NCI-H82 (cell line): Measurements from ENCODE around the gene COL4A2.

ENCODE experiments used
- DNase-seq: peaks from one replicate; lab custom pipeline; 2025; lab: John Stamatoyannopoulos, UW

The COL4A2 gene

DNA sequence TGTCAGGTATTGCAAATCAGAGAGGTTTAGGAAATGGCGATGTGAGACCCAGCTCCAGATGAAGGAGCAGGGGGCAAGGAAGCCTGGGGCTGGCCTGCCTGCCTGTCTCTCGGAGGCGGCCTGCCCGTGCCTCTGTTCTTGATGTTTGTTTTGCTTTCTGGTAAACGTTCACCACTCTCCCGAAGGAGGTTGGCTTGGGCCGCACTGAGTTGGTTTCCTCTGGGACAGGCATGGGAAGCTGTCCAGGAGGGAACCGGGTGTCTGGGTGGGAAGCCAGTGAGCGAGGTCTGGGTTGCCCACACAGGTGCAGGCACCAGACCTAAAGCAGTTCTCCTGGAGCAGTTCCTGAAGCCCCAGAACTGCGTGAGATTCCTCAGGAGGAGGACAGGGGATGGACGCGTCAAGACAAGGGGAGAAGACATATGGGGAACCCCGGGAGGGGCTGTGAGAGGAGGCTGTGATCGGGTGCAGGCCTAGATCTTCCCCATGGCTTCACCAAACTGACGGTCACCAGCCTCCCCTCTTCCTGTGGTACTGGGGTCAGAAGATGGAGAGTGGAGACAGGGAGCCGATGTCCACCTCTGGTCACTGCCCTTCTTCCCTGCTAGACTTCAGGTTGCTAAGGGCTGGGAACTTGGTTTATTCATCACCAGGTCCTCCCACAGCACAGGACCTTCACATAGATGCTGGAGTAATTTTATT is 15.2 kb downstream of the COL4A2 start:
- DNase-seq = no peak

DNA sequence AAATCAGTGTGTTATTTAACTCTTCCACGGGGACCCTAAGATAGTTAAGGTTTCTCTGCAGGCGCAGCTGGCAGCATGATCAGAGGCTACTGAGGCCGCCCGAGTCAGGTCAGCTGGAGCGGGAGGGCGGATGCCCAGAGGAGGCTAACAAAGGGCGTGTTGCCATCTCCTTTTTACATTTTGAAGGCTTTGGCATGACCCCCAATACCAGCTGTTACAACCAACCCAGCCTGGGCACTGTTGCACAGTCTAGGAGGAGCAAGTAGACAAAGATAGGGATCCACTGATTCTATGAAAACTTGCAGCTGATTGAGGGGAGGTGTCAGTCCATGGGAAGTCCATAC is 15.7 kb downstream of the COL4A2 start:
- no peak for DNase-seq

DNA sequence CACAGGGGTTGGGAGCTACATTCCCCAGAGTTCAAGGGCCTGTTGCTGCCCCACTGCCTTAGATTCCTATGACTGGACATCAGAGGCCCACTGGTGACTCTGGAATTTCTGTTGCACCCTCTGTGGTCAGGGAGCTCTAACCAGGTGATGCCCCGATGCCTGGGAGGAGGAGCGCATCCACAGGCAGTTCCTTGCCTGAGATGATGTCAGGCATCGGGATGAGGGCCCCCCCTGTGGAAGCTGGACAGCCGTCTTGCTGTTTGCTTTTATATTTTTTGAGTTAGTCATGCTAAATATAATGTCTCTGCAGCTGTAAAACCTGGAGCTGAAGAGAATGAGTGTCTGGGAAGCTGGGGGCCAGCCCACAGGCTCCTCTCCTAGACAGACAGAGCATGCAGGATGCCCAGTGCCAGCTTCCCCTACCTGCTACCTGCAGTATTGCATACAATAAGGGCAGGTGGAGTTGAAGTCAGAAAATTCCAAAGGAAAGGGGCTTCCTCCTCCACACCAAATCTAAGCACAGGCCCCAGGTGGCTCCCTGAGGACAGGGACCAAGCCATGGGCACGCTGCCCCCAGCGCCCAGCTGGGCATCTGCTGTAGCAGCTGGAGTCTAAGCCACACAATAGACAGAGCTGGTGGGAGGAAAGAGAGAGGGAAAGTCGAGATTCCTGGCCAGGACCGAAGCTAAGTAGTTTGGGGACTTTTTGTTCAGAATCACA is 16.2 kb downstream of the COL4A2 start:
- DNase-seq = no peak

DNA sequence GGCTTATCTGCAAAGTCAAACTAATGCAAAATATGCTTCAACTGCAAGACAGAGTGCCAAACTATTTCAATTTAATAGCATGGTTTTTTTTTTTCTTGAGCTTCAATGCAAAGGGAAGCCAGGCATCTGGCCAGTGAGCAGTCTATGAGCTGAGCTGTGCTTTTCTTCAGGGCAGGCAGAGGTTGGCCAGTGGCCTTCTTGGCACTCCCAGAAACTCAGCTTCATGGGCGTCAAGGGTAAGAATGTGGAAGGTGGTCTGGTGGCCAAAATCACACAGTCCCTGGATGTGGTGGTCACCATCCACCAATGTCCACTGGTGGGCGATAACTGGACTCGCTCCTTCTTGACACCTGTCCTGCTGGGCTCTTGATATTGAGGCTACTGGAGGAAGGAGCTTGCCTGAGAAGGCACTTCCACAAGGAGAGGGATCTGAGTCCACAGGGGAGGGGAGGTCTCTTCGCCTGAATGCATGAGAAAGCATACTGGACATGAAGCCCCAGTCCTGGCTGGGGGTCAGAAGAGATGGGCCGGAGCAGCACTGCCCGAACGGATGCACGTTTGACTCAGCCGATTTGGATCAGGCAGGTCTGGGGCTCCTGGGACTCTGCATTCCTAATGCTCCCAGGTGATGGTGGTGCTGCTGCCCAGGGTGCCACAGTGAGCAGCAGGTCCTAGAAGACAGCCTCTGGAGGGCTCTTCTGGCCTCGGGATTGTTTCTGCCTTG is 17.1 kb downstream of the COL4A2 start:
- no peak for DNase-seq

DNA sequence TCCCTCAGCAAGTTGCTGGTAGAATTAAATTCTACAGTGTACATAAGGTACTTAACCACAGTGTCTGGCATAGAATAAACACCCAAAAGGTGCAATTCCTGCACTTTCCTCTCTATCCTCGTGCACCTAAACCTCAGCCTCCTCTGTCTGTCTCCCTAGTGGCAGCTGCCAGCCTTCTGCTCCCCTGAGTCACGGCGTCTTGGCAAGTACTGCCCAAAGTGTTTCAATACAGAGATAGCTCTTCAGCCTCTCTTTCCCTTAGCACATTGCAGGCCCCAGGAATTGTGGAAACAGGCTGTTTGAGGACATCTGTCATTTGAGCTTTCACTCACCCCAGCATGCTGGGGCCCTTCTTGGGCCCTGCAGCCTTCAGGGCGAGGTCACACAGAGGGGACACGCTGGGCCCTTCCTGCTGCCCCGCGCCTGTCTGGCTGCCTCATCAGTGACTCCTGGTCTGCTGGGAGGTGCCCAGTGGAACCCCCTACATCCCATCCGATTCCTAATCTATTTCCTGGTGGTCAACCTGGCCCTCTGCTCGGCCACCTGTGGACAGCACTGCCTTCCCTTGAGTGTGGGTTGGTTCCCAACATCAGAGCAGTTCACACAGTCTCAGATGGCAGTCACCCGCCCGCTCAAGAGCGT is 19.3 kb downstream of the COL4A2 start:
- no peak for DNase-seq

DNA sequence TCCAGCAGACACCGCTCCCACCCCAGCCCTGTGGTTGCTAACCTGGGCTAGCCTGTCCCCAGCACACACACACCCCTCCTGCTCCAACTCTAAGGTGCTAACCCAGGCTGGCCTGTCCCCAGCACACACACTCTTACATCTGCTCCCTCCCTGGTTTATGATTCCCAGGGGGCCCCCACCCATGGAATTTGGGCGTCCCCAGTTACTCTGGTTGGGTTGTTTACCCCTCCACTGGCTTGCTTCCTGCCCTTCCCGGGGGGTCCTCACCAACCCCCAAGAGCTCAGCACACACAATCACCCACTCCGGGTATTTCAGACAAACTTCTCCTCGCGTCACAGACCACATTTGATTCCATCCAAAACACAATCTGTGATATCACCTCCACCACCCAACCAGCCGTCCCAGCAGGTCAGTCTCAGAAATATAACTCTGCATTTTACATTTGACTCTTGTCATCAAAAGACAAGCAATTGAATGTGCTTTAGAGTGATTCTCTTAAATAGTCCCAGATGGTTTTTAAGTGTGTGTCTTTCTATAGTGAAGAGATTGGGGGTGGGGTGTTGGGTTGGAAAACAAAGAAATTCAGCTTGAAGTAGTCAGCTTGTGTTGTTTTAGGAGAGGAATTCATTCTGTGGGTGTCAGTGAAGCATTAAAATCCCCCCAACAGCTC is 20.1 kb downstream of the COL4A2 start:
- no peak for DNase-seq

DNA sequence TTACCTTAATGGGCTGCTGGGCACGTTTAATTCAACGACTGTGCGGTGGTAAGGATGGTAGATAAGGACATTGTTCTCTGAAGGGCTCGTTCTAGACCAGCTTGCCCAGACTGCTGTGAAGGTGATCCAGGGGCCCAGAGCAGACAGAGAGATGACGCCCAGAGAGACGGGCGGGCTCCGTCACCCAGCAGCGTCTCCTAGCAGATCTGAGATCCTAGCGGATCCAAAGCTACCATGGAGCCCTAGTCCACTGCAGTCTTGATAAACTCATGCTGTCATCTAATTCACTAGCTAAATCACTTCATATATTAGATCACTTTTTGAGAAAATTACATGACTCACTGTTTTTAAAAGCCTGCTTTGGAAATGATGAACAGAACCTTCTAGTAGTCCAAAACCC is 21.5 kb downstream of the COL4A2 start:
- no peak for DNase-seq

DNA sequence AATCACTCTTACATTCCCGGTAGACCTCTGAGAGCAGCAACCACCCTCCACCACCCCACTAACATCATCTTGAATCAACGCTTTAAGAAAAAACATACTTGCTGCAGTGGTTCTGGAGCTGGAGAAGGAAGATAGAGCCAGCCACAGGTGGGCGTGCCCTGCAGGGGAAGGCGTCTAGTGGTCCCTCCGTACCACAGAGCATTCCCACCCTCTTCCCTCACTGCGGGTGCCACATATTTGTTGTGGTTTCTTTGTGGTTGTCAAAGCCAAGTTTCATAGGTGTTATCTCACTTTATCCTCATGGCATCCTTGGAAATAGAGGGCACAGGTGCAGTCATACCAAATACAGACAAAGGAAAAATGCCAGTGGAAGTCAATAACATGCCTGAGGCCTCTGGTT is 22.2 kb downstream of the COL4A2 start:
- DNase-seq = no peak

DNA sequence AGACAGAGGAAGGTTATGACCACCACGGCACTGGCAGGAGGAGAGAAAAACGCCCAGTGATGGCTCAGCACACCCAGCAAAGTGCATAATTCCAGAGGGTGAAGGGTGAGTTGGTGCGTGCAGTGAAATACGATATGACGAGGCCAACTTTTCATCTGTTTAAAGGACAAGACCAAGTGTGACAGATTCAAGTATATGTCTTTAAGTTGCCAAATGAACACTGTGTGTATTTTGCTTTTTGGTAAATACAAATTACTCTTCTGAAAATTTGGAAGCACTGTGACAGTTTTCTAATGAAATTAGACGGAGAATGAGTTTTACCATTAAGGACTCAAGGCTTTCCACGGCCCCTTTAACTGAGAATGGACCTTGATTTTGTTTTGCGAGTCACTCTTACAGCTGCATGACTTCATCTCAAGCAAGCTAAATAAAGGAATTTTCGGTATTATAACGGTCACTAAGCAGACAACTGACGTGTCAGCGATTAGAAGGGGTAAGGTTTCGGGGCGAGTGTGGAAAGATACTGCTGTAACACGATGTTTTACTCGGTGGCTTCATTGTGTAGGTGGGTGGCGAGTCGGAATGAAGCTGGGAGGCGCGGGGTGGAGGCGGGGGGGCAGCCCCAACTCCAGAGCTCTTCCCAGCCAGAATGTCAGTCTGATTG is 22.8 kb downstream of the COL4A2 start:
- no peak for DNase-seq

DNA sequence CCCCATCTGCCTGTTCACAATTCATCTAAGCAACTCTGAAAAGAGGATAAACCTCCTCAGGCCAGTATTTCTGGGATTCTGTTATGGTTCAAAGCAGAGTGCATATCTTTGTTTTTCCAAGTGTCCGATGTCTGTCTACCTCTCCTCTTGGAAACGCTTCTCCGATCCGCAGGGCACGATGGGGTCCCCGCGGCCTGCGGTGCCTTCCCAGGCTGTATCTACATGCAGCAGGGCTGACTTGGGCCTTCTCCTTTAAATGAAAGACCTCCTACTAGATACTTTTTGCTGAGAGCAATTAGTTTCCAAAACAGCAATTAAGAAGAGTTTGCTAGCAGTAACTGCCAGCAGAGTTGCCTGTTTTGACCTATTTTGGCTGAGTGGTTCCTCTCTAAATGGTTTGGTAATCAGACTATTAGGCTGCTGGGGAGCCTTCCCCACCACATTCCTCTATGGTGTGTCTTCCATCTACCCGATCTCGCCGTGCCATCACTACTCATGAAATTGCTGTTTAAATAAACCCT is 23.5 kb downstream of the COL4A2 start:
- no peak for DNase-seq

DNA sequence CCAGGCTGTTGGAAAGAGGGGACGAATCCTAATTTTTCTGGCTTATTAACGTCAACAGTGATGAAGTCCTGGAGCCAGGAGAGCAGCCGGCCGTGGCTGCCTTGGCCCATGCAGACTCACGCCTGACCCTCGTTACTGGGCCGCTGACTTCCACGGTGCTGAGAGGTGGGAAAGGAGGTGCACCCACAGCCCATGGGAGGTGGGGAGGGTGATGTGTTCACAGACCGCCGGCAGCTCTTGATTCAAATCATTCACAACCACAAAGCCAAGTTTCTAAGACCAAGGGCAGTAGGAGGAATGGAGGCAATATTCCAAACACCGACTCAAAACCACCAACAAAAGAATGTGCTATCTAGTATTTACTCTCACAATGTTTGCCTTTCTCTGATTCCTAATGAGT is 24.3 kb downstream of the COL4A2 start:
- no peak for DNase-seq

DNA sequence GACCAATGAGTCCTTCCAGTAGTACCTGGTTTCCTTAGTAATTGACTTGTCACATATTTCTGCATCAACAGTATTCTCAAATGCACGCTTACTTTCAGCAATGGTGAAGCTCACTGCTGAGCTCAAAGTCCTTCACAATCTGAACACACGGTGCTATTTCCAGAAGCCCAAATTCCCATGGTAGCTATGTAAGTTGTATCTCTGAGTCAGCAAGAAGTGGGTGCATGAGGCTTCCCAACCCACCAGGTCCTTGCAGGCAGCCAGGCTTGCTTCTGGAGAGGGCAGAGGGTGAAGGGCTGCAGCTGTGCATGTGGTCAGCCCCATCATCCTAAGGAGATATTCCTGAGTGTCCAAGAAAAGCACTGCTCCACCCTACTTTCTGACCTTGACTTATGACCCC is 25.7 kb downstream of the COL4A2 start:
- no peak for DNase-seq

DNA sequence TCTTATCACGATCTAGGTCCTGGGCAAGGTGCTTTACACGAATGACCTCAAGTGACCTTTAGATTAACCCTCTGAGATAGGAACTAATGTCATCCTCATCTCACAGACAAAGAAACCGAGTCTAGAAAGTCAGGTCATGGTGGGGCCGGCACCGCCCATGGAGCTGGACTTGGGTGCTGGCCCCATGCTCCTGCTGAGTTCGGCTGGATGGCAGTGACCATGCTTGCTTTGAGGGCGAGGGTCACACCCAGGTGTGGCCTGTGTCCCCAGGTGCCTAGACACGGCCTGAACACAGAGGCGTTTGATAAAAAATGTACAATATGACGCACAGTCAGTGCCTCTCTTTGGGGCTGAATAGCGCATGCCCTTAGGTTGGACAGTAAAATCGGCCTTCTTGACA is 26.8 kb downstream of the COL4A2 start:
- DNase-seq = no peak

DNA sequence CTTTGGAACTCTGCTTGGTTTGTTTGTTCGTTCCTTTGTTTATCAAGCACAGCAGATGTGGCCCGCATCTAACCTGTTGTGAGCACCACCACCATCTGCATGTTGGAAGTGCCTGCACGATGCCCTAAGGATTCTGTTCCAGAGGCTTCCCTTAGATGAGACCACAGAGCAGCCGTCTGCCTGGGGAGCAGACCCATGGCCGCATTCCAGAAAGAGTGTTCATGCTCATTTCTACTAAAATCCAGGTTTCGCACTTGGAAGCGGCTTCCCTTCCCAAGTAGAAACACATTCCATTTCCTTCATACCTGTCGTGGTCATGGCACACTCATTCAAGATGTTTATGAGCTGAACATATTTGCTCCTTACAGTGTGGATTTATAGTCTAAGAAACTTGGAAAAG is 27.2 kb downstream of the COL4A2 start:
- no peak for DNase-seq

DNA sequence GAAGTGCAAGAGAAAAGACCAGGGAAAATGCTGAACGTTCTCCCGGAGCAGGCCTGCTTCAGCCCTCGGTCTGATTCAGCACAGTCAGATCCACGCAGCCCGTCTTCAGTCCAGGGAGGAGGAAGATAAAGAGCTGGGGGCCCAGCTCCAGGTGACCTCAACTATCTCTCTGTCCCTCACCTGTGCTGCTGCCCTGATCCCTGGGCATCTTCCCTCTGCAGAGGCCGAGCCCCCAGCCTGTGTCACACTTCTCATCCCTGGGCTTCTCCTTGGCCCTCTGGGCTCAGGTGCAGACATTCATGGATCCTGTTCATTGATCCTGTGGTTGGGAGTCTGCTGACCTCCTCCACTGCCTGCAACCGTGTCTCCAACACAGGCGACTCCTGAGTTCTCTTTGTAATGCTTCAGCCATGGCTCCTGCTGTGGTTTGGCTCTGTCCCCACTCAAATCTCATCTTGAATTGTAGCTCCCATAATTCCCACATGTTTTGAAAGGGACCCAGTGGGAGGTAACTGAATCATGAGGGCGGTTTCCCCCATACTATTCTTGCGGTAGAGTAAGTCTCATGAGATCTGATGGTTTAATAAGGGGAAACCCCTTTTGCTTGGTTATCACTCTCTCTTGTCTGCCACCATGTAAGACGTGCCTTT is 27.9 kb downstream of the COL4A2 start:
- no peak for DNase-seq

DNA sequence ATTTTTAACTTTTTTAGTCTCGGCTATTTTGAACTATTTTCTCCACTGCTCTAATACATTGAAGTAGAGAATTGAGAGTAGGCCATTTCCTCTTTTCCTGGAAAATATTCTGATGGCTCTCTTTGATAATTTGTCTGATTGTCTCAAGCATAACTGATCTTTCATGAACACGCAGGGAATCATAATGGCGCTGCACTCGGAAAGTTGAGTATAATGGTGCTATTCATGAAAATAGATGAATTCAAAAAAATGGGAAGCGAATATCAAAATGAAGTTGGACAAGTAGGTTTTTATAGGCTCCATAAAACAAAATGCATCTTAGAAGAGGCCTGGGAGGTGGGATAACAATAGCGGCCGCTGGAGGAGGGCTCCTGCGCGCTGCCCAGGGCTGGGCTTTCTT is 29.0 kb downstream of the COL4A2 start:
- DNase-seq = no peak

DNA sequence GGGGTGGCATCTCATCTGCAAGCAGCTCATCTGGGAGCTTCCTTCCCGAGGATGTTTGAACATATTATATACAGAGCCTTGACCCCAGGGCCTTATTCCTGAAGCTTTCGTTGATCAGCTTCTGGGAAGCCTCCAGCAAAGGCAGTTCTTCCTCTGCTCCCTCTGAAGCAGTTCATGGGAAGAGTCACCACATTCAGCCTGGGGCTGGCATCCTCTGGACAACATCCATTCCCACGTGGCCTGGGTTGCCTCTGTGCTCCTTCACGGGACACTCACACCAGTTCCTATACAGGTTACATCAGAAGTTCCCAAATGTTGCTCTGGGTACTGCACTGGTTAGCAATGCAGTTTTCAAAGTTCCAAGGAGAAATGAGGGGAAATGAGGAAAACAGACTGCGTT is 29.6 kb downstream of the COL4A2 start:
- no peak for DNase-seq

DNA sequence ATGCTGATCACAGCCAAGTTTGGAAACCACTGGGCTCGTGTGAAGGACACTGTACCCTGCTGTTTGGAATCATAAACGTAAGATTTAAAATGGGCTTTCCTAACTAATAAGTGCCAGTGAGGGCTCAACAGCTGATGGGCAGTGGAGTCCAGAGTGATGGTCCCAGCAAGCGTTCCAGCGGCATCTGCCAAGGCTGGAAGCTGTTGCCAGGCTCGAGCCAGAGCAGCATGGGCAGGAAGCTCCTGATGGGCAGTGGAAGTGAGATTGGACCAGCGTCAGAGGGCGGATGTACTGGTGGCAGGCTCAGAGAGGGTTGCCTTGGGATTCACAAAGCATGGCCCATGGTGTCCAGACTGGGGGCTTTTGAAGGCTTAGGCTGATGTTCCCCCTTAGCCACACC is 30.2 kb downstream of the COL4A2 start:
- DNase-seq = no peak

DNA sequence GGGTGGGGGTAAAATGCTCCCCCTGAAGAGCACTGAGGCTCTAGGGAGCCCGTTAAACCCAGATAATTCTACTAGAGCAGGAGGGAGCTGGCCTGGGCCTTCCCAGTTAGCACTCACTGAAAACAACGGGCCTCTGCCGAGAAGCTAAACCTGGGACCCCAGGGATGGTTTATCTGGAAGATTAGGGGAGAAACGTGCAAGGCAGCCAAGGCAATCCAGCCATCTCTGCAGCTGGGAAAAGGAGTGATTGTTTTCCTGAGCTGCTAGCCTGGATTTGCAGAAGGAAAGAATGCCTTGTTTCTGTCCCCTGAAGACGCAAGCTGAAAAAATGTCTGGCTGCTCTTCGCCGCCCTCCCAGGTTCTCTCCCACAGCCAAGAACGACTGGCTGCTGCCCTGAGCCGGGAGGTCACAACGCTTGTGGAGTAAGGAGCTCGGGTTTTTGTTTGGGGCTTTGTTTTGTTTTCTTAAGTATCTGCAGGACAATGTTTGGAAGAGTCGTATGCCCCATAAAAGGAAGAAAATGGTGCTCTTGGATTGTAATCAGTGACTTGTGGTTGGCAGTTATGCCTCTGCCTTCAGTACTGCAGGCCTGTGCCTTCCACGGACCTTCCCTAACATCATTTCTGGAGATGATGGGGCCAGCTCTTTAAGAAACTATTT is 31.5 kb downstream of the COL4A2 start:
- peak; percentile 13 for DNase-seq

DNA sequence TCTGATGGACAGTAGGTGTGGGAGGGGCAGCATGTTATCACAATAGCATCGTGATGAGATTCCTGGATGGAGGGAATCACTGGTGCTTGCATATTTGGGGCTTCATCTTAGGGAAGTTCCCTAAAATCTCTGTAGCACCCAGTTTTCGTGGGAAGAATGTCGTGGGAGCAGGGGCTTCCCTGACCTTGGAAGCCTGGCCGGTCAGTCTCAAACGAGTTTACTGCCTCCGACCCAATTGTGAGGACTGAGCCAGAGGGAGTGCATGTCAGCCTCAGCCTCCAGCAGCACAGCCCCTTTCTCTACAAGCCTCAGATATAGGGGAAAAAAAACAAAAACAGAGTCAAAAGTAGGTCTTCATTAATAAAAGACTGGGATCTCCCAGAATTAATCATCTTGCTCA is 32.2 kb downstream of the COL4A2 start:
- DNase-seq = no peak
